Measurements from ENCODE around the gene BTBD9.

GRCh38 chr6:38502423-38502822 is 137.3 kb downstream of the BTBD9 start:
- no peak for TF ChIP-seq TOX (CRISPR knock-in tag; IDR thresholded peaks at IDR 0.05; ENCODE audit: borderline replicate concordance)
- no peak for TF ChIP-seq PATZ1 (CRISPR knock-in tag; IDR thresholded peaks at IDR 0.05; ENCODE audit: borderline replicate concordance)
- TF ChIP-seq CSDC2 (CRISPR knock-in tag; IDR thresholded peaks at IDR 0.05): no peak
- TF ChIP-seq ZC3H10 (CRISPR knock-in tag; IDR thresholded peaks at IDR 0.05): no peak
- no peak for TF ChIP-seq BACH2 (CRISPR knock-in tag; IDR thresholded peaks at IDR 0.05; ENCODE audit: borderline replicate concordance)
- no peak for TF ChIP-seq TSHZ2 (CRISPR knock-in tag; IDR thresholded peaks at IDR 0.05)
- TF ChIP-seq ZFP30 (CRISPR knock-in tag; IDR thresholded peaks at IDR 0.05): no peak
- TF ChIP-seq CREB5 (CRISPR knock-in tag; IDR thresholded peaks at IDR 0.05; ENCODE audit: low read depth): no peak
- no peak for TF ChIP-seq RARB (CRISPR knock-in tag; IDR thresholded peaks at IDR 0.05)
- no peak for TF ChIP-seq CSRNP3 (CRISPR knock-in tag; IDR thresholded peaks at IDR 0.05)
- no peak for TF ChIP-seq ZFP3 (CRISPR knock-in tag; IDR thresholded peaks at IDR 0.05)
- no peak for TF ChIP-seq GLIS3 (CRISPR knock-in tag; IDR thresholded peaks at IDR 0.05)
- no peak for TF ChIP-seq ARNTL (CRISPR knock-in tag; IDR thresholded peaks at IDR 0.05; ENCODE audit: borderline replicate concordance, low read depth)
